OCI-LY7 (cell line): ENCODE measurements around the gene GLIS2.

Experiments
- EZH2phosphoT487 ChIP-seq: fragments of 200-600 bp; sonication (generic); IDR thresholded peaks from 2 replicates; pipeline ENCODE4 v1.6.1; 2018; ENCODE audit warnings: low read depth, borderline replicate concordance, mild to moderate bottlenecking, mixed run types, antibody characterized with exemption, low read length, moderate library complexity, mixed read lengths
- TF ChIP-seq, protein P1 (sequence below): fragments of 200-600 bp; sonication (generic); conservative IDR thresholded peaks from 2 replicates; pipeline ENCODE4 v1.5.1; 2014; ENCODE audit warnings: mild to moderate bottlenecking, antibody characterized with exemption, low read length, moderate library complexity, mixed read lengths

DNA sequence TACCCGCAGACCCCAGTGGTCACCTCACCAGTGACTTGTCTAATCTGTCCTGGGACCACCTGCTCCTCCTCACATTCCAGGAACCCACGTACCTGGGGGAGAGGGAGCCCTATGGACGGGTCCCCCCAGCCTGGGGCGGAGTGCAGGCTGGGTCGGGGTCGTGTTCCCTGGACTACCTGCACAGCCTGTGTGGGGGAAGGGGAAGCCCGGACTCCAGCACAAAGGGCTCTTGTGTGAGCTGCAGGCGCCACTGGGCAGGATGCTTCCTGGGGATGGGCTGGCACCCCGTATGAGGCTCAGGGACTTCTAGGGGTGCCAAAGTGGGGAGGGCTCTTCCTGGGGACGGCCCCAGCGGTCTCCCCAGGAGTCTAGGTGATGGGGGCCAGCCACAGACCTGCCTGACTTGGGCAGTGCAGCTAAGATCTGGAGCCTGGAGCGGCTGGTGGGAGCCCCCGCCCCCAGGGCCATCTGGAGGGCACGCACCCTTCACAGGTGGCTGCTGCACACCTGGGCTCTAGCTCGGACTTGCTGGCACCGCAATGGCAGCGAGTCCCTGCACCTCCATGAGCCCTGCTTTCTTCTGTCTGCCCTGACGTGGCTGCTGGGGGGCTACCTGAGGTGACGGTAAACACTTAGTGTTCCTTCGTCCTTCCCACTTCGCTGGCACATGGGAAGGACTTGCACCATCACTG lies 63.3 kb downstream of the GLIS2 start:
- TF ChIP-seq, protein P1, sequence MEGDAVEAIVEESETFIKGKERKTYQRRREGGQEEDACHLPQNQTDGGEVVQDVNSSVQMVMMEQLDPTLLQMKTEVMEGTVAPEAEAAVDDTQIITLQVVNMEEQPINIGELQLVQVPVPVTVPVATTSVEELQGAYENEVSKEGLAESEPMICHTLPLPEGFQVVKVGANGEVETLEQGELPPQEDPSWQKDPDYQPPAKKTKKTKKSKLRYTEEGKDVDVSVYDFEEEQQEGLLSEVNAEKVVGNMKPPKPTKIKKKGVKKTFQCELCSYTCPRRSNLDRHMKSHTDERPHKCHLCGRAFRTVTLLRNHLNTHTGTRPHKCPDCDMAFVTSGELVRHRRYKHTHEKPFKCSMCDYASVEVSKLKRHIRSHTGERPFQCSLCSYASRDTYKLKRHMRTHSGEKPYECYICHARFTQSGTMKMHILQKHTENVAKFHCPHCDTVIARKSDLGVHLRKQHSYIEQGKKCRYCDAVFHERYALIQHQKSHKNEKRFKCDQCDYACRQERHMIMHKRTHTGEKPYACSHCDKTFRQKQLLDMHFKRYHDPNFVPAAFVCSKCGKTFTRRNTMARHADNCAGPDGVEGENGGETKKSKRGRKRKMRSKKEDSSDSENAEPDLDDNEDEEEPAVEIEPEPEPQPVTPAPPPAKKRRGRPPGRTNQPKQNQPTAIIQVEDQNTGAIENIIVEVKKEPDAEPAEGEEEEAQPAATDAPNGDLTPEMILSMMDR: no peak
- no peak for TF ChIP-seq EZH2phosphoT487
